HG03103 (cell line): ENCODE data around the gene PSMD13.

Experiments used
- ATAC-seq: cut with Tn5 transposase; IDR thresholded peaks from one replicate; pipeline ENCODE4 v1.9.1; 2021; ENCODE audit warnings: low read depth; ENCODE audit not compliant: unreplicated experiment

The PSMD13 gene

DNA sequence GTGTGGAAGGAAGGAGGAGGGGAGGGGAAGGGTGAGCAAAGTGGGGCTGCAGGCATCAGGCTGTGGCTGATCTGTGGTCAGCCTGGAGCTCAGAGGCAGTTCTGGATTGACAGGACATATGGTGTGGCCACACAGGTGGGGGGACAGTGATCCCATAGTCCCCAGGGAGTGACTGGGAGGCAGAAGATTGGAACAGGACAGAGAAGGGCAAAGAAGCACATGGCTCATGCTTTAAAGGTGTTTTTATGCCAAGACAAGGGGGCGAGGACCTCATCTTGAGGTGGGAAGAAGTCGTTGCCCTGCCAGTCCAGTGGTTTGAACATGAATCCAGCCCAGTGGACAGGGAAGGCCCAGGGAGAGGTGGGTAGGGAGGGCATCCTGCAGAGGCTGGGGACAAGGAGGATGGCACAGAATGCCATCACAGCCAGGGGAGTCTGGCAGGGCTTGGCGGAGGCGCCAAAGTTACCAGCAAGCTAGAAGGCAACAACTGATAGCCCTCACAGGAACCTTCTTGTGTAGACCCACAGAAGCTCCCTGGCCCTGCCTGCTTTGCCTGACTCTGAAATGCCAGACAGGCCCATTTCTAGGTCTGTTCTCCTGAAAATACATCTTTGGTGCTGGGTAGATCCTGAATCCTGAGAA lies 32.7 kb upstream of the PSMD13 start:
- ATAC-seq, result no peak

DNA sequence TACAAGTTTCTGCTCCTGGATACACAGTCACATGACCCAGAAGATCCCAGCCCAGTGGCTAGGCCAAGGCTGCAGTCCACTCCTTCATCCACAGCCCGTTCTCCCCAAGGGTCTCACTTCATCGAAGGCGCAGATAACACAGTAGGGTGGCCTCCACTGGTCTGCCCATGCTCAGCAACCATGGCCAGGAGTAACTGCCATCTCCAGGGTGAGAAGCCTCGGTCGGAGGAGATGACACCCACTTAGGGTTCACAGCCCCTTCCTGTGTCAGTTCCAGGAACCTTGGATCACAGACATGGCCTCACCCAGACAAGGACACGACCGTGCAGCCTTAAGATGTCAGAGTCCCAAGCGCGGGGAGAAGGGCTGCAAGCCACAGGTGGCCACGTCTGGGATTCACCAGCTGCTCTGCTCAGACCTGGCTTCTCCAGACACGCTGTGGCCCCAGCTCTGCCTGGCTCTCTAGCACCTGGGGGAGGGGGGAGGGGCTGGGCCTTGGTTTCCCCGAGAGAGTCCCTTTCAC lies 32.1 kb upstream of the PSMD13 start:
- no peak for ATAC-seq

DNA sequence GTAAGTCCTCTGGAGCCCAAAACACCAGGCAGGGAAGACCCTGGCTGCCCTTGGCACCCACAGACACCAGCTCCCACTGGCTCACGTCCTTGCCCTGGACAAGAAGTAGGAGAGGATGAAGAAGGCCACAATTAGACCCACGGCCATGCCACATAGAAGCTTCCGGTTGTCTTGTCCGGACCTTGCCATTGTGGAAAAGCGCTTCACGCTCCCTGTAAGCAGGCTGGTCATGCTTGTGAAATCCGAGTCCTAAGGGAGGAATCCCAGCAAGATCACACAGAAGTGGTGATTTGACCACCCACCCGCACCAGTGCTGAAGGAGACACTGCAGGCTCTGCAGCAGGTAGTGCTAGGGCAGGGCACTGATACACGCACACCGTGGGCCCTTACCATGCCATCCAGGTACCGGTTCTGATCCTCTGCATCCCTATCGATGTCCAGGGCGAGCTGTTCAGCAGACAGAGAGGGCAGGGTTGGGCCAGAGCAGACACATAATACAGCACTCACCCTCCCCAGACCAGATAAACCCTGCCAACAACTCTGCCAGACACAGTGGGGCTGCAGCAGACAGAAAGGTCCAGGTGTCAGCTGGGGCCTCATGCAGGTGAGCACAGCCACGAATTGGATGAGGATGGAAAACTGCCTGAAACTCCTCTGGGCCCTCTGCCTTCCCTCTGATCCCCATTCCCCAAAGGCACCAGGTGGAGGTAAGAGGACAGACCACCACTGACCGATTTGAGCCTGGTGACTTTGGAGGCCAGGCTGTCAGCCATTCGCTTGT lies 31.4 kb upstream of the PSMD13 start:
- ATAC-seq, result no peak

DNA sequence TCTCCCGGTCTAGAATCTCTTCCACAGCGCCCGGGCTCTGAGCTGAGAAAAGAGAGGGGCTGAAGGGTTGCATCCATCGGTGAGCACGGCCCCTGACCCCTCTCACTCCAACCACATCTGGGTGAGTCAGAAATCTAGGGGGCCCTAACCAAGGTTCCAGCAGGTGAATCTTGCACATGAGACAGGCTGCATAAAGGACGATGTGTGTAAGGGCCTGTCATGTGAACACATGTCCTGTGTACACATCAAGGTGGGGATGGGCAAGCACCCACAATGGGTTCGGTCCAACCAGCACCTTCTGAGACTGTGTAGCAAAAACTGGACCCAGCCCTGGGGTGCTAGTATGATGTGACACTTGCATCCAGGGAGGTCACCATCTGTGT lies 30.8 kb upstream of the PSMD13 start:
- ATAC-seq, result no peak

DNA sequence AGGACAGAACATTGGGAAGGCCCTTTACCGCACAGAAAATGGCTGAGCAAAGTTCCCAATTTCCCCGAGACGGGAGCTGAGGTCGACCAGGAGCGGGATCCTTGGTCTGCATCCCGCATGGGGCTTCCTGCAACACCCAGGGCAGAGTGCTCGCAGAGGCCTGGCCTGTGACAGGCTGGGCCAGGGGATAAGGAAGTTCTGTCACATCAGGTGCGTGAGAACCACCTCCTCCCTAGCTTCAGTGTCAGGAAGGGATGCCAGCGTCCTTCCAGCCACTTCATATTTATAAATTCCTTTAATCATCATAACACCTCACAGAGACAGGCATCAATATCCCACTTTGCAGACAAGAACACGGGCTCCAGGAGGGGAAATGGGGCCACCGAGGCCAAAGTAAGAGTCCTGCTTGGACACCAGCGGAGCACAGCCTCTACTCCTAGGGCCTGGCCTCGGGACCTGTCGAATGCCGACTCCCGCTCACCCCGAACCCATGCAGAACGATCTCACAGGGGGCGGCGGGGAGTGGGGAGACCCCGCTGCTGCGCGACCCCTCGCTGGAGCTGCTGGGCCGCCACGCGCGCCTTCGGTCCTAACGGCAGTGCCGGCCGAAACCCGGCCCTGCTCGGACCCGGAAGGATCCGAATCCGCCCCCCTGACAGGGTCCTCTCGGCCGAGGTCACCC lies 30.1 kb upstream of the PSMD13 start:
- no peak for ATAC-seq

DNA sequence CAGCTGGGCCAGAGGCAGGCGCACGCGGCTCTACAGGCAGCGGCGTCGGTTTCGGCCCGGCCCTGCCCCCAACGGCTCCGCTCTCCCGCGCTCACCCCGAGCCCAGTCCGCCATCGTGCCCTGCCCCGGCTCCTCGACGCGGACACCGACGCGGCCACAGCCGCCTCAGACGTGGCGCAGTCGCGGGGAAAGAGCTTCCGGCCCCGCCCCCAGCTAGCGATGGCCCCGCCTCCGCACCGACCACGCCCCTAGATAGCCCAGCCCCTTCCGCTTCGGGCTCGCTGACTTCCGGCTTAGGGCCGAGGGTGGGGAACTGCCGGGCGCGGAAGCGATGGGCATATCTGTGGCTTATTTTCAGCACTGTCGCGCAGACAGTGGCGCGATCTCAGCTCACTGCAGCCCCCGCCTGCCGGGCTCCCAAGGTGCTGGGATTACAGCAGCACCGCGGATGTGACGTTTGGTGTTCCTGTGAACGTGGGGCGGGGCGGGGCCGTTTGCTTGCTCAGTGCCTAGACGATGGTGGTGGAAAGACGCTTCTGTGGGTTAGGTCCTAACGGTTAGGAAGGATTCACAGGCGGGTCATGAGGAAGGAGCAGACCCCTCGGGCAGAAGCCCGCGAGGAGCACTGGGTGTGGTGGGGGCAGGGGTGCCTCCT lies 29.4 kb upstream of the PSMD13 start, which contains the start of the genes BET1L and RIC8A:
BET1L (minus strand) TSS at position 192 of the 655 bp plus-strand sequence; CDS start at position 114, 78 bp downstream.
RIC8A (plus strand) TSS at position 501 of the 655 bp plus-strand sequence. CDS start 1,147 bp downstream, outside the sequence.
- ATAC-seq, result peak; percentile 75

DNA sequence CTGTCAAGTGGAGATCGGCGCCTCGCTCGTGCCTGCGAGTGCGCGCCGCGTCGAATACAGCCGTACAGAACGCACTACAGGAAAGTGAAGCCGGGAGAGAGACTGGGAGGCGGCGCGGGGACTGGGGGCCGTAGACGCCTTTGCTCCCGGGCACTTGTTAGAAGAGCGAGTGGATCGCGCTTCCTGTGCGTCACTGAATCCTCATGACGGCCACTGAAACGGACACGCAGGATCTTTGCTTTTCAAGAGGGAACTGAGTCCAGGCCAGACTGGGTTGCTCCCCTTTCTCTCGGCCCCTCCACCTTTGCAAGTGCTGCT lies 29.0 kb upstream of the PSMD13 start:
- ATAC-seq, result no peak

DNA sequence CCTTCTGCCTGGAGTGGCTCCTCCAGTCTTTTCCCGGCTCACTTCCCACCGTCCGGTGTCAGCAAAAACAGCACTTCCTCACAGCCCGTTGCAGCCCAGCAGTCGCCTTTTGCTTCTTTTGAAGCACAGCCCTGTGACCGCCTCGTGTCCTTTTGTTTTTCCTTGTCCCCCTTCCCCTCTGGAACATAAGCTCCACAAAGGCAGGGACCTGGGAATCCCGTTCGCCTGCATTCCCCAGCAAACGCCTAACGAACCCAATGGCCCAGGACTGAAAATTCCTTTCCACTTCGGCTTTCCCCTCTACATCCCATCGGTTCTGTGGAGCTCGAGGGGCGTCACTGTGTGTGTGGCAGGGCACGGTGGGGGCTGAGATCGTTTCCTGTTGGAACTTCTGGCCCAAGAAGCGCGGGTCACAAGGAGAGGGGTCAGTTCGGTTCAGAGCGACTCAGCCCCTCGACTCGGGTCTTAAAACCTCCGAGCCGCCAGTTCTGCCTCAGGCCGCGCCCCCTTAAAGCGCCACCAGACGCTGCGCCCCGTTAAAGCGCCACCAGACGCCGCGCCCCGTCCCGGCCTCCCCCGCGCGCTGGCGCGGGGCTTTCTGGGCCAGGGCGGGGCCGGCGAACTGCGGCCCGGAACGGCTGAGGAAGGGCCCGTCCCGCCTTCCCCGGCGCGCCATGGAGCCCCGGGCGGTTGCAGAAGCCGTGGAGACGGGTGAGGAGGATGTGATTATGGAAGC lies 28.4 kb upstream of the PSMD13 start:
- ATAC-seq, result peak; percentile 30

DNA sequence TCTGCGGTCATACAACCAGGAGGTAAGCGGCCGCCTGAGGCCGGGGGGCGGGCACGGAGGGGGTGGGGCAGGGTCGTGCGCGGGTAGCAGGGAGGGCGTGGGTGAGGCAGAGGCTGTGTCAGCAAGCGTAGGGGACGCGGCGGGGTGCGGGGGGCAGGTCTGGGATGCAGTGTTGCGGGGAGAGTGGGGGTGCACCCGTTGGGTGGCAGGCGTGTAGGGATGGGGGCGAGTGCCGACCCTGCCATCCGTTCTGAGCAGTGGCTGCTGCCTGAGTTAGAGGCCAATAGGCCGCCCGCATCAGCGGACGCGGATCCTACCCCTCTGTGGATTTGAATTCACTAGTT lies 27.9 kb upstream of the PSMD13 start:
- no peak for ATAC-seq

DNA sequence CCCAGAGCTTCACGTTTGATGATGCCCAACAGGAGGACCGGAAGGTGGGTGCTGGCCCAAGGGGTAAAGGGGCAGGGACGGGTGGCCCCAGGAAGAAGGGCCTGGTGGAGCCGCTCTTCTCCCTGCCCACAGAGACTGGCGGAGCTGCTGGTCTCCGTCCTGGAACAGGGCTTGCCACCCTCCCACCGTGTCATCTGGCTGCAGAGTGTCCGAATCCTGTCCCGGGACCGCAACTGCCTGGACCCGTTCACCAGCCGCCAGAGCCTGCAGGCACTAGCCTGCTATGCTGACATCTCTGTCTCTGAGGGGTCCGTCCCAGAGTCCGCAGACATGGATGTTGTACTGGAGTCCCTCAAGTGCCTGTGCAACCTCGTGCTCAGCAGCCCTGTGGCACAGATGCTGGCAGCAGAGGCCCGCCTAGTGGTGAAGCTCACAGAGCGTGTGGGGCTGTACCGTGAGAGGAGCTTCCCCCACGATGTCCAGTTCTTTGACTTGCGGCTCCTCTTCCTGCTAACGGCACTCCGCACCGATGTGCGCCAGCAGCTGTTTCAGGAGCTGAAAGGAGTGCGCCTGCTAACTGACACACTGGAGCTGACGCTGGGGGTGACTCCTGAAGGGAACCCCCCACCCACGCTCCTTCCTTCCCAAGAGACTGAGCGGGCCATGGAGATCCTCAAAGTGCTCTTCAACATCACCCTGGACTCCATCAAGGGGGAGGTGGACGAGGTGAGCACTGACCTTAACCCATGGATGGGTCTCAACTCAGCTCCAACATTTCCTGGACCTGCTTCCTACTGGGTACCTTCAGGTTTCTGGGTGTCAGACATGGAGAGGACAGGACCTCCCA lies 27.3 kb upstream of the PSMD13 start:
- no peak for ATAC-seq

DNA sequence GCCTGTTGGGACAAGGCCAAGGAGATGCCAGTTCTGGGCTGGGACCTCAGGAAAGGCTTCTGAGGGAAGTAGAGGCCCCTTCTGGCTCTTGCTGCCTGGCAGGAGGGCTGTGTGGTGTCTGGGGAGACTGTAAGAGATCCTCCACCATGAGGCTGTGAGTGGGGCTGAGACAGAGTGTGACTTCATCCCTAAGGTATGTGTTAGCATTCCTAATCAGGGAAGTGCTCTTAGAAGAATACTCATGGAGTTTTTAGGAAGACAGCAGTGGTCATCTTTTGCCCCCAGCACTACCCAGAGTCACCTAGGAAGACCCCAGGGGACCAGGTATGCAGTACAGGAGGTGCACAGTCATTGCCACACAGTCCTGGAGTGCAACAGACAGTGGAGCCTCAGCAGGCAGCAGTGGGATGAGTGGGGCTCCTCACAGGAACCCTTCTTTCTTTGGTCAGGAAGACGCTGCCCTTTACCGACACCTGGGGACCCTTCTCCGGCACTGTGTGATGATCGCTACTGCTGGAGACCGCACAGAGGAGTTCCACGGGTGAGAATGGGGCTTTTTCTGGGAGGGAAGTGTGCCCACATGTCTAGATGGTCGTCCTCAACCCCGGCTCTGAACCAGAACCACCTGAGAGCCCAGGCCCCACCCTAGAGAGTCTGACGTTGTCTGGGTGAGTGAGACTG lies 26.5 kb upstream of the PSMD13 start:
- ATAC-seq, result no peak

DNA sequence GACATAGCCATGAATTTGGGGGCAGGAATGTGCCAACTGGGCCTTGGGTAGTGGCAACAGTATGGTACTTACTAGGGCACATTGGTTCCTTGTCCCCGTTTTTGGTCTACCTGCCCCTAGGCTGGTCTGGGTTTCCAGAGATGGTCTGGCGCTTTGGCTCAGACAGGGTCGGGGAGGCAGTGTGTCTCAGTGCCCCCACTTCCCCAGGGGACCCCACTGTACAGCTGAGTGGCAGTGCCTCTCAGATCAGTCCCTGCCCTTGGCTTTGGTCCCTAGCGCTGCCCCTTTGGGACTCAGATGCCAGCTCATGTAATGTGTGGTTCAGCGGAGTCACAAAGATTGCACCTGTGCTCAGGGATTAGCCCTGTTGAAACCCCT lies 26.0 kb upstream of the PSMD13 start:
- no peak for ATAC-seq

DNA sequence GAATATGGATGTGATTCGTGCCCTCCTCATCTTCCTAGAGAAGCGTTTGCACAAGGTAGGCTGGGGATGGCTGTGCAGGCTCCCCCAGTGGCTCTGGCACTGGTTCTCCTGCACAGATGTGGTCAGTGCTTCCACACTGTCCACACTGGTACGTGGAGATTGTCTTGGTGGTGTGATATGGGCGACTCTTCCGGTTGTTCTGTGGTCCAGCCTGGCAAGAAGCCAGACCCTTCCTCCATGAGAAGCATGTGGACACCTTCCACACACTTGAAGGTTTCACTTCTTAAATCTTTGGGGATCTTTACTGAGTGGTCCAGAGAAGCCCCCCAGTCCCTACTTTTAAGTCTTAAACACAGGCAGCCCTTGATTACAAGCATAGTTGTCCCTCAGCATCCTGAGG lies 25.5 kb upstream of the PSMD13 start:
- no peak for ATAC-seq

DNA sequence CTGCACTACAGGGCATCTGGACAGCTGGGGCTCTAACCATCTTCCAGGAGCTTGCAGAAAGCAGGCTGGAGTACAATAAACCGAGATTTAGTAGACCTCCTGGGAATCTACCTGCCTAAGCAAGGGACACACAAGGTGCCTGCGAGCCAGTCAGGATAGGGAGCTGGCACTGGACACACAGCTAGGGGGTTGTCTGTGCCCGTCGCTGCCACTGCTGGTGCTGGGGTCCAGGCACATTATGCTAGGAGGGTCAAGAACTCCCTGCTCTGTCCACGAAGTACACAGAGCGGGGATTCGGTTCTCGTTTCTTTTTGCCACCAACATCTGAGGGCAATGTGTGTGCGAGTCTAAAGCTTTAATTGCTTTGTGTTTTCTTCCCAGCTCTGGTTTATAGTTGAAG lies 25.0 kb upstream of the PSMD13 start:
- no peak for ATAC-seq

DNA sequence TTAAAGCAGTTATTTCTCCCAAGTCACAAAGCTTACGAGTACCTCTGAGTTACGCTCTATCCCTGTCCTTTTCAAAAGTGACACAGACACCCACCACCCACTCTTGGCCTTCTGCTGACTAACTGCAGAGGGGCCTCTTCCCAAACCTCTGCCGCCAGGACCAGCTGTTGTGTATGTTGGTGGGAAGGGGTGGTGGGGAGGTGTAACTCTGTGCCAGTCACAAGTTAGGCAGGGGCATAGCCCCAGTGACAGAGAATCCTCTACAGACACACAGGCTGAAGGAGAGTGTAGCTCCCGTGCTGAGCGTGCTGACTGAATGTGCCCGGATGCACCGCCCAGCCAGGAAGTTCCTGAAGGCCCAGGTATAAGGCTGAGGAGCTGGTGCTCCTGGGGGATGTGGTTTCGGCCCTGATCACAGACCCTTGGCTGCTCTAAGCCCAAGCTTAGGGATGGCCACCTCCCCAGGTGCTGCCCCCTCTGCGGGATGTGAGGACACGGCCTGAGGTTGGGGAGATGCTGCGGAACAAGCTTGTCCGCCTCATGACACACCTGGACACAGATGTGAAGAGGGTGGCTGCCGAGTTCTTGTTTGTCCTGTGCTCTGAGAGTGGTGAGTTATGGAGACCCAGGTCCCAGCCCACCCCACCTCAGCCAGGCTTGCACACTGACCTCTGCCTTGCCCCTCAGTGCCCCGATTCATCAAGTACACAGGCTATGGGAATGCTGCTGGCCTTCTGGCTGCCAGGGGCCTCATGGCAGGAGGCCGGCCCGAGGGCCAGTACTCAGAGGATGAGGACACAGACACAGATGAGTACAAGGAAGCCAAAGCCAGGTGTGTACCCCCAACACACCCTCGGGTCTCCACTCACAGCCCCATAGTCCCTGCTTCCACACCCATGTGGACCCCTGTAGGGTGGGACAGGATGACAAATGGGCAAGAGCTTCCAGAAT lies 24.4 kb upstream of the PSMD13 start:
- ATAC-seq, result no peak

DNA sequence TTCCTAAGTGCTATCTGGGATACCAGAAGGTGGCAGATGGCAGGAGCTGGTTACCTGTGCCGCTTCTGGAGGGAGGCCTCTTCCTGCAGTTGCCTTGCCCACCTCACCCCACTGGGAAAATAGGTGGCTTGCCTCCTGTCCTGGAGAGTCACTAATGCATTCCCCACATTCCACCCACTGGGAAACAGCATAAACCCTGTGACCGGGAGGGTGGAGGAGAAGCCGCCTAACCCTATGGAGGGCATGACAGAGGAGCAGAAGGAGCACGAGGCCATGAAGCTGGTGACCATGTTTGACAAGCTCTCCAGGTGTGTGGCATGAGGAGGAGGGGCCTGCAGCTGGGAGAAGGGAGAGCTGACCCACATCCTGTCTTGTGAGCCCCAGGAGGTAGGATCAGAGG lies 23.7 kb upstream of the PSMD13 start:
- no peak for ATAC-seq

DNA sequence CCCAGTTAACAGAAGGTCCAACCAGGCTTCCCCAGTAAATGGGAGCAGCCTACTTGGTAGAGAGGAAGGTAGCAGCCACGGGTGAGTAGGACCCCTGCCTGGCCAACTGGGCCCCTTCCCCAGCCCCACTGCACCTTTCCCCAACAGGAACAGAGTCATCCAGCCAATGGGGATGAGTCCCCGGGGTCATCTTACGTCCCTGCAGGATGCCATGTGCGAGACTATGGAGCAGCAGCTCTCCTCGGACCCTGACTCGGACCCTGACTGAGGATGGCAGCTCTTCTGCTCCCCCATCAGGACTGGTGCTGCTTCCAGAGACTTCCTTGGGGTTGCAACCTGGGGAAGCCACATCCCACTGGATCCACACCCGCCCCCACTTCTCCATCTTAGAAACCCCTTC lies 22.7 kb upstream of the PSMD13 start:
- ATAC-seq, result no peak

DNA sequence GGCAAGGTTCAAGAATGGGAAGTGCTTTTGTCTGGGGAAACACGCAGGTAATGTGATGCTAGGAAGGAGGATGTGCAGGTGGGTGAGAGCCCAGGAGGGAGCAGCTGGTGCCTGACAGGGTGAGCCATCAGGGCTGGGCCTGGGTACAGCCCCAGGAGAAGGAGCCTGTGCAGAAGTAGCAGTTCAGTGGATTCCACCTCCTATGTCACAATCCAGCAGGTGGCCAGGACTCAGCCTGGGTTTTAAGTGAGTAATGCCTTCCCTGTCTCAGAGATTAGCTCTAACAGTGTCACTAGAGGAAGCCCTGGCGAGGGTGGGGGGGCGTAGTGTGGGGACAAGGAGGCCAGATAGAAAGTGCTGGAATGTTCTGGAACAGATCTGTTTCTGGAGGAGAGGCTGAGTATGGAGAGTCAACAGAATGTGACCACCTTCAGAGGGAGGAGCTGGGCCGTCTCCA lies 21.2 kb upstream of the PSMD13 start:
- no peak for ATAC-seq
